Stimulated activated CD4-positive, alpha-beta T cell treated with anti-CD3 and anti-CD28 coated beads, Interleukin-2, amount 100 ng/mL, for 24 hours (primary cell): ENCODE measurements around the gene SHOC2.
A peak's percentile ranks its signal among the peaks of the same experiment; 100 is the strongest.
"Not testable (repeated sequence)": the region's sequence is repeated elsewhere in the genome, so short reads cannot be mapped to it uniquely, and the experiment has no call there.

Experiments used
- DNase-seq, 2 donors: peaks; one replicate each; pipeline ENCODE4 v3.0.0-alpha.2; 2020

Gene SHOC2

GRCh38 chr10:110901954-110902819 lies 17.2 kb upstream of the SHOC2 start:
- peak; percentile 14 to 51 for DNase-seq

GRCh38 chr10:110903280-110904278 lies 15.8 kb upstream of the SHOC2 start:
- no peak for DNase-seq

- DNase-seq = no peak
Observed at GRCh38 chr10:110910138-110910537, 9.3 kb upstream of the SHOC2 start.

DNA sequence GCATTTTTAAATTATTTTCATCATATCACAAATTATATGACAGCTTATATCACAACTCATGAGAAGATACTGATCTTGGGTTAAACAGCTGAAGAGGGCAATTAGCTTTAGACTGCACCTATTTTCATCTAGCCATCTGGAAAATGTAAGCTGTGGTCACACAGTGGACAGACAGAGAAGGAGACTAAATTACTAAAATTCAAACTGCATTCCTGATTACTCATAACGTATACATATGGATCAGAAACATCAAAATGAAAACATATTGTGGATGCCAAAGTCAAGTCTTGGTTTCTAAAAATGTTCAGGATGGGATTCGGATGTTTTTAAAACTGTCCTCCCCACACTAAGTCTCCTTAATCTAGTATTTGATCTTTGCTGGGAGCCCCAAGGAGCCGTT lies 7.0 kb upstream of the SHOC2 start:
- no peak for DNase-seq

- DNase-seq = no peak
Observed at GRCh38 chr10:110914431-110914830, 5.0 kb upstream of the SHOC2 start.

GRCh38 chr10:110915035-110915434 lies 4.4 kb upstream of the SHOC2 start:
- no peak for DNase-seq

GRCh38 chr10:110915600-110915999 lies 3.8 kb upstream of the SHOC2 start:
- not testable (repeated sequence) for DNase-seq

DNA sequence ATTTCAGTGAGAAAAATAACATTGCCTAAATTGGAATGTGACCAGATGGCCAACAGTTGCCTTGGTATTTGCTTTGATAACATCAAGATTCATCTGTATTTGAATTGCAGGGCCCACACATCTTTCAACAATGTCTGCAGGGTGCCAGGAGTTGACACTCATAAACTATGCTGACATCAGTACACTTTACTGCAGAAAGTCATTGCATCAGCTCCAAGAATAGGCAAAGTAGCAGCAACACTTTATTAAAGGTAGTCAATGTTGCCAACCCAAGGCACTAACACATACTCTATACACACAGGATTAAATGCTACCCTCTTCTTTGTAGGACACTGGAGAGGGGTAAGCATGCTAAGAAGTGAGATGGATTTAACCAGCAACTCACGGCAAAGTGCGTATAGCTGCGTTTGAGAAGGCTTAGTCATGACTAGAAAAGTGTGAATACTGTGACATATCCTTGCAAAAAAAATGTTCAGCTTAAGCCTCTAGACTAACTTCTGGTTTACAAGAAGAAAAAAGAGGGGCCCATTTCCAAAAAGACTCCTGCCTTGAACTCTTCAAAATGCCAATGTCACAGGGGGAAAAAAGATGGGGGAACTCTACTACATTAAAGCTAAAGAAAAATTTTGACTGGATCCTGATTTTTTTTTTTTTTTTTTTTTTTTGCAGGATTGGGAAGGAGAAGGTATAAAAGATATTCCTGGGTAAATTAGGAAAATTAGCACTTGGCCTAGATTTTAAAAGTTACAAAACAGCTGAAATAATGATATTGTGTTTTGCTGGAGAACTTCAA lies 2.7 kb upstream of the SHOC2 start:
- no peak for DNase-seq

GRCh38 chr10:110918269-110918642 lies 1.1 kb upstream of the SHOC2 start:
- DNase-seq = peak; percentile 86 to 92

DNA sequence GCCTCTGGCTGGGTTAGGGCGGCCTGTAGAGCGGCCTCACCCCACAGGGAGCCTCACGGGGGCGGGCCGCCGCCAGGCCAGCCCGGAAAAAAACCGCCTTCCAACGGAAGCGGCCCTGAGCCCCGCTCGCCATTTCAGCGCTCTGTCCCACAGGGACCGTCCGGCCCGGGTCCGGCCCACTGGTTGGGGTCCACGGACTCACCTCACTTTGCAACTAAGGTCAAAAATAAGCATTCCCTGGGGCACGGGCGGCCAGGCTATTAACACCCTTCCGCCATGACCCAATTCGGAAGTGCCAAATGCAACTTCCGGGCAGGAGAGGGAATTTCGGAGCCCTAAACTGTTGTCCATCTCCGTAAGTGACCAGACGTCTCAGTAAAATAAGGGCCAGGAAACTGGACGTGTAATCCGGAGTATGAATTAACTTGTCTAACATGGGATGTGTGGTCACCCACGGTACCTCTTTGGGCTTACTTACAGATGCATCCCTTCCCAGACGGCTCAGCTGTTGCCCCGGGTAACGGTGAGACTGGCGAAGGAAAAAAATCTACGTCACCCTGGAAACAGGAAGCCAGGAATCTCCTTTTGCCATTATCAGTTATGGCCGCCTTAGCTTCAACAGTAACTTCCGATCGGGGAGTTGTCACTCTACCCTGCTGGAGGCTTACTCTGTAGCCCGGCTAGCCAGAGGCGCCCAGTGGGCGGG lies 608 bp upstream of the SHOC2 start, which contains the start of gene BBIP1:
BBIP1 (minus strand) TSS at position 538 of the 706 bp plus-strand sequence. CDS start 1,023 bp downstream, outside the sequence.
- no peak for DNase-seq

DNA sequence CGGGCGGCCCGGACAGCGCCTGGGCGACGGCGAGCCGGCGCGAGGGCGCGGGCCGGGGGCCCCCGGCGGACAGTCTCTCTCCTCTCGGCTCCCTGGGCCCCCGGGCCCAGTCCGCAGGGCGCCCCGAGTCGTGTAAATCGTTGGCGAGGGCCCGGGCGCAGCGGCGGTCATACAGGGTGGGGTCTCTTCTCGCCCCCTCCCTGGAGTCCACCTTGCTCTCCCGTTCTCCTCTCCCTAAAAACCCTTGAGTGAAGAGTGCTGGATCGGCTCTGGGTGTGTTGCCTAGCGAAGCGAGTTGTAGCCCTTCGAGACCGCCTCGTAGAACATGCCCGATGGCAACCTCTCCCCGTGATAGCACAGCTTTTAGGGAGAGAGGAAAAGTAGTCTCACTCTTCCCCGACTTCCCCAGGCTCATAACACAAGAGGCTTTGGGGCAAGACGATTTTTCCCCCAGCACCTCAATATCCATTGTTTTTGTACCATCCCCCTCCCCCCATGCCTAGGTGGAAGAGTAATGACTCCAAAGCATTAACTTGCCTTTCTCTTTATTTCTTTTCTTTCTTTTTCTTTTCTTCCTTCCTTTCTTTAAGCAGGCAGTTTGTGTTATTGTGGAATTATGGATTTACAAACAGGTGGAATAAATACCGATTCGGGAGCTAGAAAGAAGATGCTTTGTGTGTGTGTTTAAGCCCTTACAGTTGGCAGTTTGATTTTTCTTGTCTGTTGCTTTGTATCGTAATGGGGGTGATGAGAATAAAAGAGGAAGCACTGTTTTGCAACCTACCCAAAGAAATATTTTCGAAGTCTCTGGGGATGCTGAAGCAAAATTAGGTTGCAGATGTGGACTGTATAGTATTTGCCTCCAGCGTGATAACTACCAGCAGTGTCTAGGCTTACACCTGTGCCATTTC lies 822 bp downstream of the SHOC2 start:
- DNase-seq = peak; percentile 21 to 30

GRCh38 chr10:110923856-110924493 lies 4.6 kb downstream of the SHOC2 start:
- DNase-seq = no peak

DNA sequence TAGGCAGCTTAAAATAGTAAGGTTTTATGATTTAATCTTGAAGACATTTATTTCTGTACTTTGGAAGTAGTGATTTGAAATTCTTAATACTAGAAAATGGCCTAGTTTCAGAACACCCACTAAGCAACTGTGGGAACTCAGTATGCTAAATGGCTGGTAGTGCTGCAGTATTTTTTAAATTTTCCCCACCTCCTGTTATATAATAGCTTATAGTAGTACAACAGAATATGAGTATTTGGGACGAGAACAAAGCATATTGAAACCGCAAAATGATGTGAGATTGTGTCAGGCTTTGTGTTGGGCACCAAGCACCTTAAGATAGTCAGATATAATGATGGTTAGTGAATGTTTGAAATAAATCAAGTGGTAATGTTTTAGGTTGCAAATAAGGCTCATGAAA lies 8.1 kb downstream of the SHOC2 start:
- DNase-seq = no peak

DNA sequence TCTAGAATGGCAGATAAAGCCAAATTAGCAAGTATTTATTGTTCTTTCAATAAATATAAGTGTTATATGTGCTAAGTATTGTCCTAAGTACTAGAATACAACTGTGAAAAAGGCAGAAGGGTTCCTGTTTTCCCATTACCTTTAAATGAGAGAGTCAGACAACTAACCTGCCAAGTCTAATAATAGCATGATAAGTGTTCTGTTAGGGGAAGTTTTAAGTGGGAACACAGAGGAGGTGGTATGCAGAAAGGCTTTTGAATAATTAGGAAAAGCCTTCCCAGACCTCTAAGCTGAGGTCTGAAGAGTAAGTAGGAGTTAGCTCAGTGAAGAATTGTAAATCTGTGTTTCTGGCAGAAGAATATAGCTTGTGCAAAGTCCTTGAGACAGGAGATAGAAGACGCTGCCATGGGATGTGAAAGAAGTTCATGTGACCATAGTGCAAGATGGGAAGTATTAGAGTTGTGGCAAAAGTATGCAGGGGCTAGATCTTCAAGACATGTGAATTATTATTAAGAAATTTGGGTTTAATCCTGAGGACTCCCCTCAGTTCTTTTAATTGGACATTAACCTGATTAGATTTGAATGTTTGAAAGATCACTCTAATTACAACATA lies 12.5 kb downstream of the SHOC2 start:
- DNase-seq = no peak

- no peak for DNase-seq
Observed at GRCh38 chr10:110932505-110933180, 13.2 kb downstream of the SHOC2 start.

DNA sequence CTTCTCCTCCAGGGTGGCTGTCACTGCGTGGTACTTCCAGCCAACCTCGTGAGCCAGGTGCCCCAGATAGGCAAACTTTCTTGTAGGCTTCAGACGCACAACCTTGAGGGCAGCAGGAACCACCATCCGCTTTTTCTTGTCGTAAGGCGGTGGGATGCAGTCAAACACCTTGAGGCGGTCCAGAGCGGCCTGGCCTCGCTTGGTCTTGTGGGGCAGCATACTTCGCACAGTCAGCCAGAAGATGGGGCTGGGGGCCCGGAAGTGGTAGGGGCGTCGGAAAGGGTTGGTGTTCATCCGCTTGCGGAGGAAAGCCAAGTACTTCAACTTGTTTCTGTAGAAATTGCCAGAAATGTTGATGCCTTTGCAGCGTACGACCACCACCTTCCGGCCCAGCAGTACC lies 17.4 kb downstream of the SHOC2 start:
- DNase-seq = no peak

- DNase-seq = no peak
Observed at GRCh38 chr10:110939419-110939818, 20.0 kb downstream of the SHOC2 start.

DNA sequence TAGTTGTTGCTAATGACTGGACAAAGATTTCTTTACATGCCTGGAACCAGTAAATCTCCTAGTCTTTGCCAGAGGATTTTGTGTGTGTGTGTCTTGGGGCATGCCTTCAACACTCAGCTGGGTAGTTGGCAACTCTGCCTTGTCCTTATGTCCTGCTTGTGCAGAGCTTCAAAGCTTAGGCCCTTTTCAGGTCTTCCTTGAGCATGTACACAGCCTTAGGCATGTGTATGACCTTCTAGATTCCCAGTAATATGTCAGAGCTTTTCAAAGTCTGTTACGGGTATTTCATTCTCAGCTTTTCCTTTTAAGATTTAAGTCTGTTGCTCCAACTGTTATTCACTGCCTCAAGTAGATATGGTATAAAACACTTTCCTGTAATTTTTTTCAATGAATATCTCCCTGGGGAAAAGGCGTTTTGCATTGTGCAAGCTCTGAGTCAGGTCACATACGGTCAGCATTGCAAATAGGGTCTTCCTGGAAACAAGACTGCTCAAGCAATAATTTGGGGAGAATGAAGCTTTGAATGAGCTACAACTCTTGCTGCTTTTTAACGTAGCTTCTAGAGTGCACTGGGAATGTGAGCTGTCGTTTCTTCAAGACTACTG lies 25.5 kb downstream of the SHOC2 start:
- no peak for DNase-seq

DNA sequence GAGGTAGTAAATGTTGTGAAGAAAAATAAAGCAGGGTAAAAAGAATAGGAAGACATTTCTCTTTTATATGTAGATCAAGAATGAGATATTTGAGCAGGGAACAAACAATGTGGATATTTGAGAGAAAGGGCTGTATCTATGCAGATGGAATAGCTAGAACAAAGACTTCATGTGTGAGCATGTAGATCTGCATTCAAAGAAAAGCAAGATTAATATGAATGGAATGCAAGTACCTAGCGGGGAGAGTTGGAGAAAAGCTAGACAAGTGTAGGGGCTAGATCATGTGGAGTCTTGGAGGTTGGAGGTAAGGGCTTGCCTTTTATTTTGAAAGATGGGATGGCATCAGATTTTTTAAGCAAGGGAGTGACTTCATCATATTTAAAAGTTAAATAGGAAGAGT lies 27.1 kb downstream of the SHOC2 start:
- DNase-seq = no peak
